Neuronal stem cell (in vitro differentiated cells): Measurements from ENCODE around the gene RAB3IP.

Experiments
- DNase-seq: peaks from one replicate; pipeline ENCODE4 v3.0.0-alpha.2; 2013; ENCODE audit warnings: low spot score
- H2AFZ ChIP-seq: one replicate; pipeline ENCODE4 v1.6.1; 2013; ENCODE audit warnings: mild to moderate bottlenecking, low read length, inconsistent platforms
- H2AK5ac ChIP-seq: 2 replicates; pipeline ENCODE4 v1.6.1; 2013; ENCODE audit warnings: low read depth, mild to moderate bottlenecking, inconsistent platforms, low read length, moderate library complexity, mixed read lengths
- H2BK120ac ChIP-seq: 2 replicates; pipeline ENCODE4 v1.6.1; 2013; ENCODE audit warnings: low read depth, mild to moderate bottlenecking, inconsistent platforms, low read length, moderate library complexity, mixed read lengths
- H2BK12ac ChIP-seq: one replicate; pipeline ENCODE4 v1.6.1; 2013; ENCODE audit warnings: low read length, inconsistent platforms
- H2BK15ac ChIP-seq: 2 replicates; pipeline ENCODE4 v1.6.1; 2013; ENCODE audit warnings: mild to moderate bottlenecking, low read length, inconsistent platforms, mixed read lengths
- H2BK5ac ChIP-seq: one replicate; pipeline ENCODE4 v1.6.1; 2013; ENCODE audit warnings: inconsistent platforms, mild to moderate bottlenecking, low read length, moderate library complexity
- H3K14ac ChIP-seq: one replicate; pipeline ENCODE4 v1.6.1; 2013; ENCODE audit warnings: low read length, inconsistent platforms
- H3K18ac ChIP-seq: 2 replicates; pipeline ENCODE4 v1.6.1; 2013; ENCODE audit warnings: low read length, inconsistent platforms
- H3K23ac ChIP-seq: 2 replicates; pipeline ENCODE4 v1.6.1; 2013; ENCODE audit warnings: low read depth, mild to moderate bottlenecking, mixed read lengths, low read length, inconsistent platforms; ENCODE audit not compliant: poor library complexity
- H3K27ac ChIP-seq: replicated peaks from 3 replicates; pipeline ENCODE4 v1.5.1; 2013; ENCODE audit warnings: low read length, inconsistent platforms
- H3K27me3 ChIP-seq, 3 experiments: 2 replicates each; pipeline ENCODE4 v1.6.1; 2013; ENCODE audit warnings: low read length in 3 of 3, mild to moderate bottlenecking in 2 of 3, inconsistent platforms in 1 of 3, low read depth in 1 of 3, mixed read lengths in 1 of 3, moderate library complexity in 1 of 3; ENCODE audit not compliant: control insufficient read depth in 3 of 3, insufficient read depth in 3 of 3
- H3K36me3 ChIP-seq, 2 donors: replicated peaks in 1 of 2; 2 replicates each; pipeline ENCODE4 v1.6.1; 2013; ENCODE audit warnings: low read length in 2 of 2; ENCODE audit not compliant: control insufficient read depth in 2 of 2, insufficient read depth in 2 of 2
- H3K4ac ChIP-seq: 2 replicates; pipeline ENCODE4 v1.6.1; 2013; ENCODE audit warnings: inconsistent platforms, mild to moderate bottlenecking, low read length, moderate library complexity
- H3K4me1 ChIP-seq, 2 donors: 1 replicate in 1 of 2; 2 replicates in 1 of 2; pipeline ENCODE4 v1.6.1; 2013; ENCODE audit warnings: low read length in 2 of 2, low read depth in 1 of 2; ENCODE audit not compliant: control insufficient read depth in 2 of 2, insufficient read depth in 1 of 2
- H3K4me2 ChIP-seq: one replicate; pipeline ENCODE4 v1.6.1; 2013; ENCODE audit warnings: mild to moderate bottlenecking, low read length, inconsistent platforms; ENCODE audit not compliant: insufficient read depth, poor library complexity, severe bottlenecking
- H3K4me3 ChIP-seq, 2 donors: 2 replicates each; pipeline ENCODE4 v1.5.1; 2013; ENCODE audit warnings: low read length in 2 of 2, mild to moderate bottlenecking in 2 of 2, inconsistent platforms in 1 of 2, moderate library complexity in 1 of 2
- H3K79me1 ChIP-seq: one replicate; pipeline ENCODE4 v1.6.1; 2013; ENCODE audit warnings: low read depth, mild to moderate bottlenecking, inconsistent platforms, low read length, moderate library complexity
- H3K9ac ChIP-seq: one replicate; pipeline ENCODE4 v1.6.1; 2013; ENCODE audit warnings: mild to moderate bottlenecking, low read depth, low read length, inconsistent platforms; ENCODE audit not compliant: poor library complexity
- H3K9me3 ChIP-seq, 2 donors: replicated peaks in 1 of 2; 2 replicates each; pipeline versions ENCODE3 to v1.6.1; 2013; ENCODE audit warnings: low read length in 2 of 2, mild to moderate bottlenecking in 2 of 2, inconsistent platforms in 1 of 2, low read depth in 1 of 2, mixed read lengths in 1 of 2, moderate library complexity in 1 of 2; ENCODE audit not compliant: control insufficient read depth in 2 of 2, insufficient read depth in 1 of 2
- H4K8ac ChIP-seq: one replicate; pipeline ENCODE4 v1.6.1; 2013; ENCODE audit warnings: low read depth, mild to moderate bottlenecking, inconsistent platforms, low read length, moderate library complexity
- H4K91ac ChIP-seq: one replicate; pipeline ENCODE4 v1.6.1; 2013; ENCODE audit warnings: low read length, low read depth, mild to moderate bottlenecking, inconsistent platforms; ENCODE audit not compliant: poor library complexity
- WGBS, 2 donors: extraction: QIAGEN DNeasy Blood & Tissue Kit; methylation state at CpG; one replicate each; pipeline ENCODE4 v1.1.7; 2013; ENCODE audit warnings: missing lambda C conversion rate in 2 of 2, mixed read lengths in 1 of 2; ENCODE audit not compliant: insufficient read length in 2 of 2, insufficient replicate concordance in 1 of 2; ENCODE audit errors: extremely low coverage in 2 of 2; 5-methylcytosine and 5-hydroxymethylcytosine counted together

Gene RAB3IP

GRCh38 chr12:69766260-69766659 lies 27.6 kb downstream of the RAB3IP start:
- Histone ChIP-seq H2BK12ac (no peak overlapping the region), H2AK5ac (no peak overlapping the region), H3K9me3 (peaks cover 24 to 28% of the 10 kb centered on the region in 2 donors), H2AFZ (no peak overlapping the region), H3K27me3 (no peaks in the 10 kb centered on the region), H3K79me1 (peaks cover 2% of the 10 kb centered on the region), H2BK15ac (no peak overlapping the region), H3K18ac (no peak overlapping the region), H3K4me1 (no peaks in the 10 kb centered on the region), H4K8ac (no peak overlapping the region), H4K91ac (no peak overlapping the region), H3K27ac (no peak overlapping the region), H3K36me3 (peaks cover 4 to 22% of the 10 kb centered on the region in 2 donors), H3K4me2 (no peak overlapping the region), H2BK5ac (no peak overlapping the region), H3K14ac (no peak overlapping the region), H3K9ac (no peak overlapping the region), H3K4me3 (no peak overlapping the region), H2BK120ac (no peak overlapping the region), H3K4ac (no peak overlapping the region), H3K23ac (no peak overlapping the region)
- no CpG with 5 or more reads among the region's 6 CpGs for WGBS, 2 donors
- no peak for DNase-seq

- Histone ChIP-seq H3K4ac (no peak overlapping the region), H2BK12ac (no peak overlapping the region), H3K23ac (no peak overlapping the region), H3K9me3 (peaks cover 0 to 2% of the 10 kb centered on the region in 2 donors), H3K4me1 (no peaks in the 10 kb centered on the region), H2BK120ac (no peak overlapping the region), H3K18ac (no peak overlapping the region), H3K27me3 (no peaks in the 10 kb centered on the region), H3K4me2 (no peak overlapping the region), H3K4me3 (no peak overlapping the region), H2BK15ac (no peak overlapping the region), H2AK5ac (no peak overlapping the region), H2BK5ac (no peak overlapping the region), H2AFZ (no peak overlapping the region), H4K8ac (peak overlapping the region; percentile 73), H3K9ac (no peak overlapping the region), H3K27ac (no peak overlapping the region), H3K14ac (no peak overlapping the region), H3K36me3 (no peaks in the 10 kb centered on the region), H4K91ac (no peak overlapping the region), H3K79me1 (no peaks in the 10 kb centered on the region)
- WGBS, 2 donors = no CpG with 5 or more reads among the region's 7 CpGs
- peak; percentile 12 for DNase-seq
Measured at GRCh38 chr12:69779928-69780327, 41.3 kb downstream of the RAB3IP start.

- no peak overlapping the region for H3K27ac ChIP-seq
- H3K23ac ChIP-seq = no peak overlapping the region
- H3K4me2 ChIP-seq = no peak overlapping the region
- no peak overlapping the region for H2AFZ ChIP-seq
- H4K8ac ChIP-seq = no peak overlapping the region
- H3K4ac ChIP-seq = no peak overlapping the region
- H3K36me3 ChIP-seq = no peaks in the 10 kb centered on the region
- H3K4me3 ChIP-seq = no peak overlapping the region
- H3K9ac ChIP-seq = no peak overlapping the region
- H3K79me1 ChIP-seq = no peaks in the 10 kb centered on the region
- no peak overlapping the region for H4K91ac ChIP-seq
- no peak overlapping the region for H3K14ac ChIP-seq
- H3K9me3 ChIP-seq = peaks cover 0 to 2% of the 10 kb centered on the region in 2 donors
- H2BK5ac ChIP-seq = no peak overlapping the region
- no peak overlapping the region for H2BK12ac ChIP-seq
- H3K18ac ChIP-seq = no peak overlapping the region
- no peaks in the 10 kb centered on the region for H3K4me1 ChIP-seq
- H2BK120ac ChIP-seq = no peak overlapping the region
- H2BK15ac ChIP-seq = no peak overlapping the region
- WGBS, 2 donors = no CpG with 5 or more reads among the region's 6 CpGs
- H3K27me3 ChIP-seq = no peaks in the 10 kb centered on the region
- DNase-seq = no peak
- no peak overlapping the region for H2AK5ac ChIP-seq
Measured at GRCh38 chr12:69783365-69783764, 44.7 kb downstream of the RAB3IP start.

- Histone ChIP-seq H4K91ac (no peak overlapping the region), H4K8ac (no peak overlapping the region), H3K9ac (no peak overlapping the region), H3K4me2 (no peak overlapping the region), H2BK12ac (no peak overlapping the region), H3K4ac (no peak overlapping the region), H3K27me3 (no peaks in the 10 kb centered on the region), H2AK5ac (no peak overlapping the region), H2BK5ac (no peak overlapping the region), H3K36me3 (peaks cover 0 to 1% of the 10 kb centered on the region in 2 donors), H3K18ac (no peak overlapping the region), H3K4me1 (no peaks in the 10 kb centered on the region), H3K27ac (no peak overlapping the region), H3K4me3 (no peak overlapping the region), H3K79me1 (no peaks in the 10 kb centered on the region), H2AFZ (no peak overlapping the region), H2BK120ac (no peak overlapping the region), H3K14ac (no peak overlapping the region), H3K9me3 (peaks cover 5 to 7% of the 10 kb centered on the region in 2 donors), H2BK15ac (no peak overlapping the region), H3K23ac (no peak overlapping the region)
- DNase-seq = no peak
Measured at GRCh38 chr12:69789351-69789750, 50.7 kb downstream of the RAB3IP start.
